Stimulated activated CD4-positive, alpha-beta T cell treated with anti-CD3 and anti-CD28 coated beads, Interleukin-4, amount 100 ng/mL, for 48 hours (primary cell): Measurements from ENCODE around the gene GALC.

ENCODE experiments used
- DNase-seq, 2 donors: peaks; one replicate each; pipeline ENCODE4 v3.0.0-alpha.2; 2020; ENCODE audit warnings: low read depth in 2 of 2

The GALC gene

DNA sequence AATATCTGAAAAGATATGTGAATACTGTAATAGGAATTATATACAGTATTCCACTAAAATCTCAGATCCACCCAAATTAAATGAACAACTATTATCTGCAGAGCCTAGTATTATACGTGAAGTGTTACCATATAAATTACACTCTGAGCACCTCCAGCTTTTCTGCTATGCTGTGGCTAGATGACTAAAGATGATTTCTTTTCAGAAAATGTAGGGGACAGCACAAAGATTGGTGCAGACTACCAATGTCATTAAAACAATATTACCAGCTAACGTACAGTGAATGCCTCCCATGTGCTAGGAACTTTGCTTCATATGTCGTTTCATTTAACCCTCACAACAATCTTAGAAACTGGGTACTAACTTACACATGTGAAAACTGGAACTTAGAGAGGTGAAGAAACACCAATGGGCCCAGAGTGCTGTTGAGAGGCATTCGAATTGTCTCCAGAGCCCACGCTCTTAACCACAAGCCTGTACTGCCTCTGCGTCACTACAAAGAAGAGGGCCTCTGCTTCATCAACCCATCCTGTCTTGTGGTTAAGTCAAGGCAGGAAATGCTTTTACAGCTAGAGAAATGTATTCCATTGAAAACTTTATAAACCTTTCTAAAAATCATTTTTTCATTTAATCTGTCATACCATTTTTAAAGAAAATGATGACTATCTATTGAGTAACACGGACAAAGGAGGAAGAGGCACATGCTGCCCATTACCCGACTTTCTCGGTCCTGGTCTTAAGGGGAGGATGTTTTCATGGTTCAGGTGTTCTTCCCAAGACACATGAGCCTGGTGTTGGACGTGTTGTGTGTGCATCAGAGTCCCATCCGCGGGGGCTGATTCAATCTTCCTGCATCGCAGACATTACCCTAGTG is 13.2 kb upstream of the GALC start:
- peak; percentile 30 to 56 for DNase-seq

DNA sequence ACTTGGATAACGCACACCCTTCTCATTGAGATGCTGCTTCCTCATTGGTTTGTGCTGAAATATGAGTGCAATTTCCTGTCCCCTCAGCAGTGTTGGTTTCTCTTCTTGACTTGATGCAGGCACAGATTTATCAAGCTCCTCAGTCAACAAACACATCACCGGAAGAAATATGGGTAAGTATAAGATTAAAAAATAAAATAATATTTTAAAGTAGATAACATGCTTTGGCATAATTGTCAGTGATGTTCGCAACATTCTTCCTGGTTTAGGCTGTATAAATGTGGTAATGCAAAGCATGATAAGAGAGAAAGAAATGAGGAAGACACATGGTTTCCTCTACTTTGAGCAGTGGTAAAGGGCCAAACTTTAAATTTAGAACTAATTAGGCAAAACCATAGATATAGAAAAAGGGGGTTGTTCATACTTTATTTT is 12.1 kb upstream of the GALC start, which contains the start of gene GPR65:
TSS of gene GPR65 (plus strand) at position 86 of the 432 bp plus-strand sequence. CDS start 5,713 bp downstream, outside the sequence.
- peak in 1 of 2 donors; percentile 15 for DNase-seq

DNA sequence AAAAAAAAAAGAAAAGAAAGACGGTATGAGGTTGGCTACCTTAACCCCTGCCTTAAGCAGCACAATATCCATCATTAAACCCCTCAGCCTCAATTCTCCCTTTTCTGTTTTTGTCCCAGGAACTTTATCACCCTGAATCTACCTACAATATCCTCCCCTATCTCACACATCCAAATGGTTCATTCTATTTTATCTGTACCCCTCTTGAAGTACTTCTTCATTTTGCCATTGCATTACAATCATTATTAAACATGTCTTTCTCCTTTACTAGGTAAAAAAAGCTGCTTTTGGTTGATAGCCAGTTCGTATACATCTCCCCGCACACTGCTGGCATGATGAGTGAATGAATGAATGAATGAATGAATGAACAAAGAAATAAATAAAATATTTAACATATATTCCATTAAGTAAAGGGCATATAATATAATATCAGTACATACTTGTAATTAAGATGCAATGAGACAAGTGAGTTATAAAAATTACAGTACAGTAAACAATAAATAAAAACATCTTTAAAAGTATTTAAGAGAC is 11.6 kb upstream of the GALC start:
- no peak for DNase-seq

DNA sequence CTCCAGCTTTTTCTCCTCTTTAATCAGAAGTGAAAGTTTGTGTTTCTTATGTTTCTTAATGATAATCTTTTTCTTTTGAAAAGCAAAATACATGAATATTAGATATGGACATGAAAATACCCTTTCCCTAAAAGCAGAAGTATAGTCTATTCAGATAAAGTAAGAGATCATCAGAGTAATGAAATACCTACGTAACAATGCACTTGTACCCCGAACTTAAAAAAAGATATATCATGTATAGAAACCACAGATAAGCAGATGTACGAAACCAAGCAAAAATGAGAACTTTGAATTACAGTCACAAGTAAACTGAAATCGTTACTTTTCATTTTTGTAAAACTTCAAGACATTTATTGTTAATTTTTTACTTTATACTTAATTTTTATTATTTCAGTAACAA is 10.4 kb upstream of the GALC start:
- DNase-seq, result no peak

DNA sequence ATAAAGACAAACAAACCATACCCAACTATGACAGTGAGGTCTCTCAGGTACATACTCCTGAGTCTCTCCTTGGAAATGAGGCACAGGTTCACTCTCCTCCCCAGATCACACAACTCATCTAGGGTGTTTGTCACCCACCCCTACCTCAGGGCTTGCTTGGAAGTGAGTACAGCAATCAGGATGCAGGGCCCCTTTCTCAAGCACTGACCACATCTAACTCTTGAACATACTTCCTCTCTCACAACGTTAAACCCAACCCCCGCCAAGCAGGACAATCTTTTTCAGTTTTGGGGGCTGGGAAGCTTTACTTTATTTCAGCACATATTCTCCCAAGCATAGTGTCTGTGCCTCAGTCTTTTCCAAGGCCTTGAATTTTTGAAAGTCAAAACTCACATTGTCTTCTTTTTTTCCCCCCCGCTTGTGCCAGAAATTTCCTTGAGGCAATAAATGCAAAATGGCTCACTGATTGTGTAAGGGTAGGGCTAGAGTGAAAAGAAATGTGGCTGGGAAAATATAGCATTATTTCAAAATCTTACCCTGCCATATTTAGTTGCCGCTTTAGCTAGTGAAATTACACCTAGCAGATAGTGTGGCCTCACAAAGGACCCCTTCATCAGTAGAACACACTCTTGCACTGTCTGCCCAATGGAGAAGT is 9.6 kb upstream of the GALC start:
- no peak for DNase-seq

DNA sequence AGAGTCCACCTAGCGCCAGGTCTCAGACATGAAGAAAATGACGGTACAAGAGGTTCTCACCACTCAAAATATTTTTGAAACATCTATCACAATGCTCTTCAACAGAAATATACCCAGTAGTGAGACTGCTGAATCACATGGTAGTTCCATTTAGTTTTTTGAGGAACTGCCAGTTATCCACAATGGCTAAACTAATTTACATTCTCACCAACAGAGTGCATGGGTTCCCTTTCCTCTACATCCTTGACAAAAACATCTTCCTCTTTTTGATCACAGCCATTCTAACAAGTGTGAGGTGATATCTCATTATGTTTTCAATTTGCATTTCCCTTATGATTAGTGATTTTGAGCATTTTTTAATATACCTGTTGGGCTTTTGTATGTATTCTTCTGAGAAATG is 6.3 kb upstream of the GALC start:
- no peak for DNase-seq

DNA sequence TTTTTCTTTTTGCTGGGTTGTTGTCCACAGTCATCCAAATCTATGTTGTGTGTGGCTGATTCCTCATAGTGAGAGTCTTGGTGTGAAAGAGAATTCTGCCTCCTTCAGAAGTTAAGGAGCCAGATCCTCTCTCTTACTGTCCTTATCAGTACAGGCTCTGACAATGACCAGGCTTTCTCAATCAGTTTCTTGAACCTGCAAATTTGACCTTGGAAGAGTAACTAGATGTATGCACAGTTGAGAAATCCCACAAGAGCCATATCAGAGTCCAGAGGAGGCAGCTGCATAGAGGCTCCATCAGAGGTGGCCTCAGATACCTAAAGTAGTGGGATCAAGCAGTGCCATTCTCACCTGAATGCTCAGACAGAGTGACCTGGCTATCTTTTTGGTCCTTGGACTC is 5.5 kb upstream of the GALC start:
- no peak for DNase-seq

DNA sequence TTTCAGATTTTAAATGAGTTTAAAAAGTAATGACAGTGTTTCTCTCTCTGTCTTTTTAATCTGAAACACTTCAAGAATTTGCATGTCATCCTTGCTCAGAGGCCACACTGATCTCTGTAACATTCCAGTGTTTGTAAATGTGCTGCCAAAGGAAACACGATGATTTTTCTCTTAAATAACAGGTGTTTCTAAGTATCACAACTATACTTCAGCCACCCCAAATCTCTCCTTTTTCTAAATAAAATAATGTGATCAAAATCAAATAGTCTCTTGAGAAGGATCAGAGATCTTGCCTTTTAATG is 3.3 kb upstream of the GALC start:
- no peak for DNase-seq

DNA sequence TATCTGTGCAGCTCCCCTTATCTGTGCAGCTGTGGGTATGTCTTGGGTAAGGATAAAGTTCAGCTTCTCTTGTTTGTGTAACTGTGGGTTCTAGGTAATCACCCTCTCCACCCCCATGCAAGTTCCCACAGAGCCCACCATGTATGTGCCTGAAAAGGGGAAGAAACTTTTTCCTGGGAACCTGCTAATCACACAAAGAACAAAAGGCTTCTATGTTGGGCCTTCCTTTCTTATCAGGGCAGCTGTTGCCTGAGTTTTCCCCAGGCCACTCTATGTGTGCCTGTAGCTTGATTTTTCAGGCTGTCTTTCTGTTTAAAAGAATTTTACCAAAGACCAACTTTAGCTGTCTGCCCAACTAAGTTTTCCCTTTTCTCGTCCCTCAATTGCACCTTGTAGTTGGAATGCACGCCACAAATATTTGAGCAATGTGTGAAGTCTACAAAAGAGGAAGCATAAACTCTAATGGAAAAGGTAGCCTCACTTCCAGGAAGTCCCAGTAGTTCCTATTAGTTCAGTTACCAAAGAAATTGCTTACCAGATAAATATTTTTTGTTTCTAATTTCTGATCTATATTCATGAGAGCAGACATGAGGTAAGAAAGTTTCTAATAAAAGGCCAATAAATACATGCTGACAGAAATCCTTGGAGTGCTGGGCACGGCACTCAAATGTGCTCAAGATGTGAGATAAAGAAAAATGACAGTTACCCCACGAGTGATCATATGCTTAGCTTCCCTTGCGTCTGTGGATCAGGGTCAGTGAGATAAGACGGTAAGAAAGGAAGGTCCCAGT is 2.7 kb upstream of the GALC start:
- DNase-seq, result no peak

DNA sequence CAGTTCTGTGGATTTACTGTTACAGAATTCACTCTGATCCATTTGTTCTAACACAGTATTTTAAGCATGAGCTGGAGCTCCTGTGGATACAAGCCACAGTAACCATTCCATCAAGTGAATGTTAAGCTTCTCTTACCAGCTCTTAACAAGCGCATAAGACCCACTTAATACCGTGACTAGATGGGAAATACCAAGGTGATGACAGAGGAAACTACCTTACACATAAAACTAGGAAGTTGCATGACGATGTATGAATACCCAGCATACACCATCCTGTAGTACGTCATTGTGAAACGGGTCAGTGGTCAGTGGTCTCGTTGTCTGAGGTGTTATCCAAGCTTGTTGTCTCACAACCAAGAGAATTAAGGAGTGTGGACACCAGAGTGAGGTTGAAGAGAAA is 2.0 kb upstream of the GALC start:
- DNase-seq, result peak in 1 of 2 donors; percentile 21

DNA sequence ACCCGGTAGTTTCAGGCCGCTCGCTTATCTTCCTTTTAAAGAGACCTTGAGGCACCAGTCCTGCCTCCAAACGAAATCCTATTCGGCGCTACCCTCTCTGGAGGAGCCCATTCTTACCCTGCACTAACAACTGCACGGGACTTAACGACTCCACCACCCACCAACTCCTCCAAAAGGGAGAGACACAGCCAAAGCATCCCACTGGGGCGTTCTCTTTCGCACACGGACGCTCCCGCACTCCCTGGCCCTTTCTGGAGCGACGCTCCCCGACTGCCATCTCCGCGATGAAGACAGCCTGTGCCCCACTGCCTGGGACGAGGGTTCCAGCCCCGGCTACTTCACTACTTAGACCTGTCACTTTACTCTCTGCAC is 650 bp downstream of the GALC start:
- no peak for DNase-seq

DNA sequence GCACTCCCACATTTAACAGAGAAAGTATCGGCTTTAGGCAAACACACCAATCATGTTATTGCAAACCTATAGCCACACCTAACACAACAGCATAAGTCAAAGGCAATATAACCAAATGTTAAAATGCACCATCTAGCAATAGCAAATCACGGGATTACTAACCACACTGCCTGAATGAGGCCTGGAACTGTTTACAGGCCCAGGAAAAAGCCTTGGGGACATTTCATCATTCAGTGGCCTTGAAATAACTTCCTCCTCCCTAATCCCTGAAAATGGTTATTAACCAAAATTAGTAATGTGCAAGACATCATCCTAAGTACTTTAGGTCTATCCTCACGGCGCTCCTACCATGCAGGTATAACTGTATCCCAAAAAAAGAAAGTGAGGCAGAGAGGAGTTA is 2.3 kb downstream of the GALC start:
- DNase-seq, result no peak

DNA sequence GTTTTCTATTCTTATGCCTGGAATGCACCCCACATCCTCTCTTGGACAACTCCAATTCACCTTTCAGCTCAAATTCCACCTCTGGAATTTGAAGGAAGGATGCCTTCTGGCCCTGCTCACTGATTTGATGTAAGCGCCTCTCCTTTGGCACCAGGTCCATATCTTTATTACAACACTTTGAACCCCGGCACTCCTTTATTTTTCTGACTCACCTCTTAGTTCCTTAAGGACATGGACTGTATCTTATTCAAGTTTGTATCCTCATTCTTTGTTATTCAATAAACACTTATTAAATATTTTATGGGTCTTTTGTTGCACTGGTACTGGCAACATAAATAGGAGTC is 3.1 kb downstream of the GALC start:
- DNase-seq, result no peak

DNA sequence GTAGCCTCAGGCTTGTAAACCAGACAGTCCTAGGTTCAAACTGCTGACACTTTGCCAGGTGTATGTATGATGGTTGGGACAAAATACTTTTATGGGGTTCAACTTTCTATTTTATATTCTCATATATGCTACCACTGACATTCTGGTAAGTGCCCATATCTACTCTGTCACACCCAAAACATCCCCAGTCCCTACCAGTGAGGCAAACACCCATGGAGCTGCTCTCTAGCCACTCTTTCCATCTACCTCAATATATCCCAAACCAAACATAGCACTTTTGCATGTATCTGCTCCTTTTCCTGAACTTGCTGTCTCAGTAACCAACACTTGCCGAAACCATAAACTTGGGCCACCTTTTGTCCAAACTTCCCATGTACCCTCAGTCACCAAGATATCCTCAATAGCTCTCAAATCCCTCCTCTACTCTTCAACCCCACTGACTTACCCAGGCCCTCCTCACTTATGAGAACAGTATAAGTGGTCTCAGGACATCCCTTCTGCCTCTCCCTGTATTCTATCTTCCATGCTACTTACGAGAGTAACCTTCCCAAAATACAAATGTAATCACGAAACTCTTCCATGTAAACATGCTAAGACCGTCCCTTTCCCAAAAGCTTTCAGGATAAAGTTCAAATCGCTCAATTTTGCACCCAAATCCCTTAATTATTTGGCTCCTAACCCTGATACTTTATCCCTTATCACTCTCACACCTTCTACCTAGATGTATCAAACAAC is 3.6 kb downstream of the GALC start:
- no peak for DNase-seq

DNA sequence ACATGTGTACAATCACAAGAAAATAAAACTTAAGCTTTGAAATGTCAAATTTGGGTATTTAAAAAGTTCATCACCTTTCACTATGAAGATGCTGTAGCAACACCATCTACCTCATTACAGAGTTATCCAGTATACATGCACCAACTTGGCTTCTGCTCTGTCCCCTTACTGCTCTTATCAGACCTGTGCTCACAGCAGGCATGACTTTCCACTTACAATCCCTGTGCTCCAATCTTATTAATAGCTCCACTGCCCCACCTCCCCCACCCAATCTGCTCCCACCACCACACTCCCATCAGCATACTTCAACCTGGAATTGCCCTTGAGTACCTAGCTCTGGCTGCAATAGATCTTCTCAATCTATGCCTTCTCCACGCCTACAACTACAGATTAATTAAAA is 13.3 kb downstream of the GALC start:
- no peak for DNase-seq

DNA sequence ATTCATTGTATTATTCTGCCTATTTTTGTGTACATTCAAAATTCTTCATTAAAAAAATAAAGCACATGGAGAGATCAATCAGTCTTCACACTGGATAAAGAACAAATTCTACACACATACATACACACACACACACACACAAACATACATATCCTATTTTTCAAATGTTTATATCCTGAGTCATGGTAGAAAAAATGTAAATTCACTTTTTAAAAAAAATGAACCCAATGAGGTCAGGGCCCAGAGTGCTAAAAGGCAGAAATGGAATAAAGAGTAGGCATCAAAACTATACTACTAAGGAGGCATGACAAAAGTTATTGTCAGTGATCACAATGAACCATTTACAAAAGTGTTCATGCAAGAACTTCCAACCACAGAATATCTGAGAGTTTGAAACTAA is 17.3 kb downstream of the GALC start:
- DNase-seq, result no peak

DNA sequence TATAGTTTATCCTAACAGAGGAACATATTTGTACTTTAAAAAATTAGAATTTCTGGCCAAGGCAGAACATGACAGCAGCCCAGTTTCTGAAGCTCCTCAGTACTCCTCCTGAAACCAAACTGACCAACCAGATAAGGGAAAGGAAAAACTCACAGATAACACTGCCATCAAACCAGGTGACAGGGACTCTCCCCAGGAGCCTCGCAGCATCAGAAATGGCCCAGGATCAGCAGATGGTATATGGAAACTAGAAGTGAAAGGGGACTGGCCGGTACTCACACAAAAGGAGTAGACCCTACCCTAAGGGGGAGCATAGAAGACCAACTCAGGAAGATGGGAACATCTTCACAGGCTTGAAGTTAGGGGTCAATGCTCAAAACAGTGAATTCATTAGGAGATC is 22.0 kb downstream of the GALC start:
- no peak for DNase-seq

DNA sequence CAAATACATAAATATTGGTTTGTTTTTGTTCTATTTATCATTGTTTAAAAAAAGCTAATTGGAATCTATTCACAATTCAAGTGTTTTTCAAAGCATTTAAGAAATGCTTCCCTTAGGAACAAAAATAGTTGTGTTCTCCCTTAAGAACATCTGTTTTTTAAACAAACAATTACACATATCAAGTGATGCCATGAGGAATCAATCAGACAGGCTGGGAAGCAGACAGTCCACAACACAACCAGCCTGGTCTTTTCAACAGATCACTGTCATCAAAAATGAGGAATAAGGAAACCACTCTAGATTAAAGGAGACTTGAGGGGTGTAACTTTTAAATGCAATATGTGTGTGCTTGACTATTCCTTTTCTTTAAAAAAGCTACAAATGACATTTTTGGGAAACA is 25.5 kb downstream of the GALC start:
- DNase-seq, result no peak

DNA sequence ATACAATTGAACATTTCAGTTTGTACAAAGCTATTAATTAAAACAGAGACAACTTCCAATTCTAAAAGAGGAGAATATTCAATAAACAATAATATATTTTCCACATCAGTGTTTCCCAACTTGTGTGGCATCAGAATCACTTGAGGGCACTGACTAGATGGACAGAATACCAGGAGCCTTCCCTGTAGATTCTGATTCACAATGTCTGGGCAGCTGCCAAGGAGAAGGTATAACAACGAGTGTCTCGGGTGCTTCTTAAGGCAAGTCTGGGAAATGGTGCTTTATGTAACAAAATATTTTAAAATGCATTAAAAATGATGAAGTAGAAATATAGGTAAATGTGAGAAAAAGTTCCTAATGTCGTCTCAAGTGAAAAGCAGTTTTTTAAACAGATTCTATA is 26.2 kb downstream of the GALC start:
- DNase-seq, result no peak

DNA sequence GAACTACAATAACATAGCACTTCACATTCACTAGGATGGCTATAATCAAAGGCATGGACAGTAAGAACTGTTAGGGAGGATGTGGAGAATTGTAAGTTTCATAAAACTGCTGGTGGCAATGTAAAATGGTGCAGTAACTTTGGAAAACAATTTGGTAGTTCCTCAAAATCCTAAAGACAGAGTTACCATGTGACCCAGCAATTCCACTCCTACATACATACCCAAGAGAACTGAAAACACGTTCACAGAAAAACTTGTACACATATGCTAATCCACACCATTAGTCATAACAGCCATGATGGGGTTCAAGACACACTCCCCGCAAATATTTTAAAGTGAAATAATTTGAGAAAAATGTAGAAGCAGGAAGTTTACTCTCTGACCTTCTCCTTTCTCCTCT is 31.7 kb downstream of the GALC start:
- no peak for DNase-seq

DNA sequence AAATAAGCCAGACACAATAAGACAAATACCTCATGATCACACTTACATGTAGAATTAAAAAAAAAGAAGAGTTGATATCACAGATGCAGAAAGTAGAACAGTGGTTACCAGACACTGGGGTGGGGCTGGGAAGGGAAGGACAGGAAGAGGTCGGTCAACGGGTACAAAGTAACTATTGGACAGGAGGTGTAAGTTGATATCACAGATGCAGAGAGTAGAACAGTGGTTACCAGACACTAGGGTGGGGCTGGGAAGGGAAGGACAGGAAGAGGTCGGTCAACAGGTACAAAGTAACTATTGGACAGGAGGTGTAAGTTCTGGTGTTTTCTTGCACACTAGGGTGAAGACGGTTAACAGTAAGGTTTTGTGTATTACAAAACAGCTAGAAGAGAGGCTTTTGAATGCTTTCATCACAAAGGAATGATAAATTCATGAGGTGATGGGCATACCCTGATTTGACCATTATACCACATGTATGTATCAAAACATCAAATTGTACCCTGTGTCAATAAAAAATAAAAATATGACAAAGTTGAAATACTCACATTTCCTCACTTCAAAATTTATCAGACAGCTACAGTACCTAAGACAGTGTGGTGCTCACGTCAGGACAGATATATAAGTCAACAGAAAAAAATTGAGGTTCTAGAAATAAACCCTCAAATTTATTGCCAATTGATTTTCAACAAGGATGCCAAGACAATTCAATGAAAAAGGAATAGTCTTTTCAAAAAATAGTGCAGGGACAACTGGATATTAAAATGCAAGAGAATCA is 32.8 kb downstream of the GALC start:
- DNase-seq, result no peak
